ENCODE results near the gene POLD3. TPM values are rescaled to one million over a fixed set of nuclear protein-coding genes. Genes with fewer than 3 reads are reported as not detected.
A peak's percentile ranks its signal among the peaks of the same experiment; 100 is the strongest.

Gene POLD3
- polyA plus RNA-seq, 2 of the 4 experiments (the other 2 are of a cell fraction) = 20.7 to 36.3 TPM

DNA sequence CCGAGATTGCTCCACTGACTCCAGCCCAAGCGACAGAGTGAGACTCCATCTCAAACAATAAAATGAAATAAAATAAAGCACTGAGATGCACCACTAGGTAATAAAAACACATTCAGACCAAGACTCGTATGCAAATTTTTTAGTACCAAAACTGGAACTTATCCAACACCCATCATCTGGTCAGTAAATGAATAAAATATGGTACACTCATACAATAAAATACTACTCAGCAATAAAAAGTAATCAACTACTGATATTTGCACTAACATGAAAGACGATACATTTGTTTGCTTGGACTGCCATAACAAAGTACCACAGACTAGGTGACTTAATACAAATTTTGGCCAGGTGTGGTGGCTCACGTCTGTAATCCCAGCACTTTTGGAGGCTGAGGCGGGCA, 17.8 kb upstream of the POLD3 start:
- Histone ChIP-seq H3K9me3 (no peaks in the 10 kb centered on the region), H3K4me1 (peaks cover 4% of the 10 kb centered on the region; the same call in 1 of the 3 replicates), H3K4me3 (no peak overlapping the region), H3K27ac (no peak overlapping the region), H3K4me2 (no peak overlapping the region)
- DNase-seq (ENCODE audit: low read depth in 1 of 2, low spot score in 1 of 2) (no peak), FAIRE-seq (no peak), ATAC-seq (no peak)
- ChIA-PET CTCF (interaction anchor here (0.6 to 1.6 kb wide), 3 partner anchors 120 to 319 kb away, joined by 3 to 6 read pairs (median 3); no protein-coding TSS in a partner anchor), POLR2A (no interaction called here)
- WGBS (ENCODE audit: missing lambda C conversion rate) = 74% methylated on average over 6 of the region's 6 CpGs
- TF ChIP-seq MAFK (IDR thresholded peaks at IDR 0.05; ENCODE audit: partially characterized antibody) (peak; percentile 44), KDM1A (IDR thresholded peaks at IDR 0.05; ENCODE audit: low read depth) (no peak)

DNA sequence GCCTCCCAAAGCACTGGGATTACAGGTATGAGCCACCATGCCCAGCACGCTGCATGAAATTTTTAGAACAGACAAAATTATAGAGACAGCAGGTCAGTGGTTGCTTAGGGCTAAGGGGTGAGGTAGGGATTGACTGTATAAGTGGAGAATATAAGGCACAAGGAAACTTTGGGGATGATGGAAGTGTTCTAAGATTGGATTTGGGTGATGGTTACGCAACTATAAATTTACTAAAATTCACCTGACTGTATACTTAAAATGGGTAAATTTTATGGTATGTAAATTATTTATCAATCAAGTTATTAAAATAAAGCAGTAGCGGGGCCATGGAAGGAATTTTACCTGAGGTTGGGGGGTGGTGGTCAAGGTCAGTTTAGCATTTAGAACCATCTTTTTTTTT, 16.4 kb upstream of the POLD3 start:
- 93% methylated on average over 3 of the region's 3 CpGs for WGBS (ENCODE audit: missing lambda C conversion rate)
- CTCF ChIA-PET = interaction anchor here (1.2 to 3.1 kb wide), 2 partner anchors 9 to 12 kb away, joined by 3 to 10 read pairs; no protein-coding TSS in a partner anchor

GRCh38 chr11:74577181-74577580, 15.2 kb upstream of the POLD3 start:
- no peaks in the 10 kb centered on the region for H3K9me3 ChIP-seq
- peaks cover 3% of the 10 kb centered on the region; the same call in 1 of the 3 replicates for H3K4me1 ChIP-seq
- FAIRE-seq (no peak), ATAC-seq (no peak; a peak in 1 of 6 replicates), DNase-seq (ENCODE audit: low read depth in 1 of 2, low spot score in 1 of 2) (no peak)
- H3K4me2 ChIP-seq = no peak overlapping the region
- ChIA-PET CTCF (interaction anchor here (0.6 to 3.1 kb wide), 3 partner anchors 10 to 951 kb away, joined by 3 to 10 read pairs (median 9); no protein-coding TSS in a partner anchor), POLR2A (no interaction called here)
- H3K4me3 ChIP-seq = no peak overlapping the region
- 82% methylated on average over 4 of the region's 4 CpGs for WGBS (ENCODE audit: missing lambda C conversion rate)
- TF ChIP-seq HEYL (CRISPR knock-in tag; IDR thresholded peaks at IDR 0.05) (no peak), RAD21 (conservative IDR thresholded peaks at IDR 0.05 in 1 of 2, IDR thresholded peaks at IDR 0.05 in 1 of 2) (no peak), BHLHE40 (IDR thresholded peaks at IDR 0.05; ENCODE audit: low read depth, low read length) (no peak), USF2 (IDR thresholded peaks at IDR 0.05) (no peak), CHD4 (IDR thresholded peaks at IDR 0.05; ENCODE audit: borderline replicate concordance) (no peak), ZSCAN20 (CRISPR knock-in tag; IDR thresholded peaks at IDR 0.05) (no peak), PHF8 (IDR thresholded peaks at IDR 0.05; ENCODE audit: borderline replicate concordance, low read depth) (no peak), EHF (CRISPR knock-in tag; IDR thresholded peaks at IDR 0.05) (no peak), CEBPB (IDR thresholded peaks at IDR 0.05) (no peak), FOXS1 (CRISPR knock-in tag; IDR thresholded peaks at IDR 0.05) (no peak), HOXB5 (CRISPR knock-in tag; IDR thresholded peaks at IDR 0.05) (no peak), CBX8 (IDR thresholded peaks at IDR 0.05) (no peak), POLR2A (IDR thresholded peaks at IDR 0.05; ENCODE audit: low read length) (no peak), FOSB (CRISPR knock-in tag; IDR thresholded peaks at IDR 0.05) (no peak), POLR2AphosphoS2 (conservative IDR thresholded peaks at IDR 0.05; ENCODE audit: low read length) (no peak), ESRRA (IDR thresholded peaks at IDR 0.05; ENCODE audit: borderline replicate concordance, low read length) (no peak)
- TF ChIP-seq, protein P1, sequence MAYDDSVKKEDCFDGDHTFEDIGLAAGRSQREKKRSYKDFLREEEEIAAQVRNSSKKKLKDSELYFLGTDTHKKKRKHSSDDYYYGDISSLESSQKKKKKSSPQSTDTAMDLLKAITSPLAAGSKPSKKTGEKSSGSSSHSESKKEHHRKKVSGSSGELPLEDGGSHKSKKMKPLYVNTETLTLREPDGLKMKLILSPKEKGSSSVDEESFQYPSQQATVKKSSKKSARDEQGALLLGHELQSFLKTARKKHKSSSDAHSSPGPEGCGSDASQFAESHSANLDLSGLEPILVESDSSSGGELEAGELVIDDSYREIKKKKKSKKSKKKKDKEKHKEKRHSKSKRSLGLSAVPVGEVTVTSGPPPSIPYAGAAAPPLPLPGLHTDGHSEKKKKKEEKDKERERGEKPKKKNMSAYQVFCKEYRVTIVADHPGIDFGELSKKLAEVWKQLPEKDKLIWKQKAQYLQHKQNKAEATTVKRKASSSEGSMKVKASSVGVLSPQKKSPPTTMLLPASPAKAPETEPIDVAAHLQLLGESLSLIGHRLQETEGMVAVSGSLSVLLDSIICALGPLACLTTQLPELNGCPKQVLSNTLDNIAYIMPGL (CRISPR knock-in tag; IDR thresholded peaks at IDR 0.05; ENCODE audit: borderline replicate concordance) = no peak
- TF ChIP-seq, protein P2, sequence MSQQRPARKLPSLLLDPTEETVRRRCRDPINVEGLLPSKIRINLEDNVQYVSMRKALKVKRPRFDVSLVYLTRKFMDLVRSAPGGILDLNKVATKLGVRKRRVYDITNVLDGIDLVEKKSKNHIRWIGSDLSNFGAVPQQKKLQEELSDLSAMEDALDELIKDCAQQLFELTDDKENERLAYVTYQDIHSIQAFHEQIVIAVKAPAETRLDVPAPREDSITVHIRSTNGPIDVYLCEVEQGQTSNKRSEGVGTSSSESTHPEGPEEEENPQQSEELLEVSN (IDR thresholded peaks at IDR 0.05; ENCODE audit: borderline replicate concordance, low read depth) = no peak
- TF ChIP-seq, protein P3, sequence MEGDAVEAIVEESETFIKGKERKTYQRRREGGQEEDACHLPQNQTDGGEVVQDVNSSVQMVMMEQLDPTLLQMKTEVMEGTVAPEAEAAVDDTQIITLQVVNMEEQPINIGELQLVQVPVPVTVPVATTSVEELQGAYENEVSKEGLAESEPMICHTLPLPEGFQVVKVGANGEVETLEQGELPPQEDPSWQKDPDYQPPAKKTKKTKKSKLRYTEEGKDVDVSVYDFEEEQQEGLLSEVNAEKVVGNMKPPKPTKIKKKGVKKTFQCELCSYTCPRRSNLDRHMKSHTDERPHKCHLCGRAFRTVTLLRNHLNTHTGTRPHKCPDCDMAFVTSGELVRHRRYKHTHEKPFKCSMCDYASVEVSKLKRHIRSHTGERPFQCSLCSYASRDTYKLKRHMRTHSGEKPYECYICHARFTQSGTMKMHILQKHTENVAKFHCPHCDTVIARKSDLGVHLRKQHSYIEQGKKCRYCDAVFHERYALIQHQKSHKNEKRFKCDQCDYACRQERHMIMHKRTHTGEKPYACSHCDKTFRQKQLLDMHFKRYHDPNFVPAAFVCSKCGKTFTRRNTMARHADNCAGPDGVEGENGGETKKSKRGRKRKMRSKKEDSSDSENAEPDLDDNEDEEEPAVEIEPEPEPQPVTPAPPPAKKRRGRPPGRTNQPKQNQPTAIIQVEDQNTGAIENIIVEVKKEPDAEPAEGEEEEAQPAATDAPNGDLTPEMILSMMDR (IDR thresholded peaks at IDR 0.05) = no peak
- TF ChIP-seq, protein P4, sequence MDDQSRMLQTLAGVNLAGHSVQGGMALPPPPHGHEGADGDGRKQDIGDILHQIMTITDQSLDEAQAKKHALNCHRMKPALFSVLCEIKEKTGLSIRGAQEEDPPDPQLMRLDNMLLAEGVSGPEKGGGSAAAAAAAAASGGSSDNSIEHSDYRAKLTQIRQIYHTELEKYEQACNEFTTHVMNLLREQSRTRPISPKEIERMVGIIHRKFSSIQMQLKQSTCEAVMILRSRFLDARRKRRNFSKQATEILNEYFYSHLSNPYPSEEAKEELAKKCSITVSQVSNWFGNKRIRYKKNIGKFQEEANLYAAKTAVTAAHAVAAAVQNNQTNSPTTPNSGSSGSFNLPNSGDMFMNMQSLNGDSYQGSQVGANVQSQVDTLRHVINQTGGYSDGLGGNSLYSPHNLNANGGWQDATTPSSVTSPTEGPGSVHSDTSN (IDR thresholded peaks at IDR 0.05) = no peak
- H3K27ac ChIP-seq = no peak overlapping the region

More for the DNA sequence above, 16.4 kb upstream of the POLD3 start:
- TF ChIP-seq MYC (IDR thresholded peaks at IDR 0.05; ENCODE audit: borderline replicate concordance, low read length) (no peak), SMC3 (IDR thresholded peaks at IDR 0.05) (no peak), NPAS2 (CRISPR knock-in tag; IDR thresholded peaks at IDR 0.05; ENCODE audit: borderline replicate concordance) (no peak), KDM1A (IDR thresholded peaks at IDR 0.05; ENCODE audit: low read depth) (no peak), CEBPB (IDR thresholded peaks at IDR 0.05) (0 out of 4 replicates have a peak, but pooled peaks of 1 of the 2 experiments have one; percentile 15), MAFK (IDR thresholded peaks at IDR 0.05; ENCODE audit: partially characterized antibody) (no peak)
- Histone ChIP-seq H3K4me1 (peaks cover 4% of the 10 kb centered on the region; the same call in 1 of the 3 replicates), H3K4me2 (no peak overlapping the region), H3K27ac (no peak overlapping the region), H3K4me3 (no peak overlapping the region), H3K9me3 (no peaks in the 10 kb centered on the region)
- ATAC-seq = no peak
- no peak for DNase-seq (ENCODE audit: low read depth in 1 of 2, low spot score in 1 of 2)
- POLR2A ChIA-PET = no interaction called here
- no peak for FAIRE-seq

Measured in A549 (cell line).